ENCODE results near the gene SF3A1.
"Not testable (repeated sequence)": the region's sequence is repeated elsewhere in the genome, so short reads cannot be mapped to it uniquely, and the experiment has no call there.

DNA sequence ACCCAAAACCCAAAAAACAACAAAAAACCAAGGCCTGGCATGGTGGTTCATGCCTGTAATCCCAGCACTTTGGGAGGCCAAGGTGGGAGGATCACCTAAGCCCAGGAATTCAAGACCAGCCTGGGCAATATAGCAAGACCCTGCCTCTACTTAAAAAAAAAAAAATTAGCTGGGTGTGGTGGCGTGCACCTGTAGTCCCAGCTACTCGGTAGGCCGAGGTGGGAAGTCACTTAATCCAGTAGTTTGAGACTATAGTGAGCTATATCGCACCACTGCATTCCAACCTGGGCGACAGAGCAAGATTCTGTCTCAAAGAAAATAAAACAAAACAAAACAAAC is 46.0 kb upstream of the SF3A1 start:
- TF ChIP-seq, protein P1, sequence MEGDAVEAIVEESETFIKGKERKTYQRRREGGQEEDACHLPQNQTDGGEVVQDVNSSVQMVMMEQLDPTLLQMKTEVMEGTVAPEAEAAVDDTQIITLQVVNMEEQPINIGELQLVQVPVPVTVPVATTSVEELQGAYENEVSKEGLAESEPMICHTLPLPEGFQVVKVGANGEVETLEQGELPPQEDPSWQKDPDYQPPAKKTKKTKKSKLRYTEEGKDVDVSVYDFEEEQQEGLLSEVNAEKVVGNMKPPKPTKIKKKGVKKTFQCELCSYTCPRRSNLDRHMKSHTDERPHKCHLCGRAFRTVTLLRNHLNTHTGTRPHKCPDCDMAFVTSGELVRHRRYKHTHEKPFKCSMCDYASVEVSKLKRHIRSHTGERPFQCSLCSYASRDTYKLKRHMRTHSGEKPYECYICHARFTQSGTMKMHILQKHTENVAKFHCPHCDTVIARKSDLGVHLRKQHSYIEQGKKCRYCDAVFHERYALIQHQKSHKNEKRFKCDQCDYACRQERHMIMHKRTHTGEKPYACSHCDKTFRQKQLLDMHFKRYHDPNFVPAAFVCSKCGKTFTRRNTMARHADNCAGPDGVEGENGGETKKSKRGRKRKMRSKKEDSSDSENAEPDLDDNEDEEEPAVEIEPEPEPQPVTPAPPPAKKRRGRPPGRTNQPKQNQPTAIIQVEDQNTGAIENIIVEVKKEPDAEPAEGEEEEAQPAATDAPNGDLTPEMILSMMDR (IDR thresholded peaks at IDR 0.05; ENCODE audit: poor library complexity): not testable (repeated sequence)
- not testable (repeated sequence) for TF ChIP-seq EZH2 (IDR thresholded peaks at IDR 0.05; ENCODE audit: borderline replicate concordance)

All from hepatocyte (in vitro differentiated cells).